GM23338 (cell line): ENCODE data around the gene AGPAT4. TPM values are rescaled to one million over a fixed set of nuclear protein-coding genes. Genes with fewer than 3 reads are reported as not detected.
A peak's percentile ranks its signal among the peaks of the same experiment; 100 is the strongest.

Experiments
- ATAC-seq: fragments of 200-7000 bp; cut with Tn5 transposase; 3 replicates; pipeline ENCODE4 v1.9.1; 2020
- DNase-seq: peaks from one replicate; pipeline ENCODE4 v3.0.0-alpha.2; 2015; ENCODE audit warnings: low spot score
- H2AFZ ChIP-seq: fragments of 200-600 bp; sonication (generic); 2 replicates; pipeline ENCODE4 v1.8.0; 2016; ENCODE audit warnings: antibody characterized with exemption, mild to moderate bottlenecking, moderate library complexity
- H3F3A ChIP-seq: fragments of 200-600 bp; sonication (generic); replicated peaks from 2 replicates; pipeline ENCODE4 v1.8.0; 2017; ENCODE audit warnings: antibody characterized with exemption, mixed run types, low read depth
- H3K27ac ChIP-seq: fragments of 200-600 bp; sonication (generic); 2 replicates; pipeline ENCODE4 v1.6.1; 2016; ENCODE audit warnings: low read depth
- H3K27me3 ChIP-seq: fragments of 200-600 bp; sonication (generic); 2 replicates; pipeline ENCODE4 v1.8.0; 2016; ENCODE audit warnings: mild to moderate bottlenecking, mixed run types, moderate library complexity; ENCODE audit not compliant: insufficient read depth
- H3K36me3 ChIP-seq: fragments of 200-600 bp; sonication (generic); 2 replicates; pipeline ENCODE4 v1.8.0; 2016; ENCODE audit warnings: mild to moderate bottlenecking; ENCODE audit not compliant: insufficient read depth
- H3K4me1 ChIP-seq: fragments of 200-600 bp; sonication (generic); 2 replicates; pipeline ENCODE4 v1.8.0; 2016; ENCODE audit warnings: mild to moderate bottlenecking, moderate library complexity; ENCODE audit not compliant: insufficient read depth
- H3K4me2 ChIP-seq: fragments of 200-600 bp; sonication (generic); 2 replicates; pipeline ENCODE4 v1.7.1; 2017; ENCODE audit warnings: mixed run types
- H3K4me3 ChIP-seq: fragments of 200-600 bp; sonication (generic); 2 replicates; pipeline ENCODE4 v1.6.1; 2016; ENCODE audit warnings: mixed run types
- H3K79me2 ChIP-seq: fragments of 200-600 bp; sonication (generic); replicated peaks from 2 replicates; pipeline ENCODE4 v1.8.0; 2017; ENCODE audit warnings: mild to moderate bottlenecking; ENCODE audit not compliant: insufficient read depth
- H3K9me2 ChIP-seq: fragments of 200-600 bp; sonication (generic); 2 replicates; pipeline ENCODE4 v1.8.0; 2017; ENCODE audit not compliant: insufficient read depth
- H4K20me1 ChIP-seq: fragments of 200-600 bp; sonication (generic); replicated peaks from 2 replicates; pipeline ENCODE4 v1.8.0; 2017; ENCODE audit warnings: mild to moderate bottlenecking; ENCODE audit not compliant: insufficient read depth
- H3K27ac Mint-ChIP-seq: 2 replicates; pipeline ENCODE4 v1.8.0; 2020; ENCODE audit warnings: inconsistent platforms, mild to moderate bottlenecking, moderate library complexity, mixed read lengths
- H3K27me3 Mint-ChIP-seq: 3 replicates; pipeline ENCODE4 v1.8.0; 2022; ENCODE audit warnings: low read depth, mild to moderate bottlenecking, moderate library complexity, mixed read lengths, inconsistent platforms; ENCODE audit not compliant: insufficient read depth, poor library complexity
- H3K36me3 Mint-ChIP-seq: 3 replicates; pipeline ENCODE4 v1.8.0; 2021; ENCODE audit warnings: low read depth, mild to moderate bottlenecking, inconsistent platforms, moderate library complexity, mixed read lengths
- H3K4me1 Mint-ChIP-seq: 3 replicates; pipeline ENCODE4 v1.8.0; 2020; ENCODE audit warnings: mild to moderate bottlenecking, inconsistent platforms, mixed read lengths
- H3K4me3 Mint-ChIP-seq: 3 replicates; pipeline ENCODE4 v1.8.0; 2021; ENCODE audit warnings: moderate library complexity, mild to moderate bottlenecking, inconsistent platforms, mixed read lengths
- H3K9me3 Mint-ChIP-seq: 3 replicates; pipeline ENCODE4 v1.8.0; 2020; ENCODE audit warnings: moderate library complexity, mild to moderate bottlenecking, inconsistent platforms, mixed read lengths
- CREB1 ChIP-seq: fragments of 250-450 bp; sonication (Bioruptor Pico); IDR thresholded peaks from 2 replicates; pipeline ENCODE4 v1.5.0; 2020; ENCODE audit warnings: low read depth, mild to moderate bottlenecking, moderate library complexity
- CTCF ChIP-seq, 2 experiments: fragments of 200-600 bp in 1 of 2; sonication (generic) in 1 of 2; conservative IDR thresholded peaks; 2 replicates each; pipeline versions ENCODE4 v1.5.1 to v1.6.1; 2016 to 2017; ENCODE audit warnings: antibody characterized with exemption in 2 of 2, low read depth in 2 of 2, mild to moderate bottlenecking in 2 of 2, moderate library complexity in 1 of 2
- ETS1 ChIP-seq: IDR thresholded peaks from 2 replicates; pipeline ENCODE4 v1.6.1; 2016; ENCODE audit warnings: antibody characterized with exemption
- EZH2 ChIP-seq: fragments of 200-600 bp; sonication (generic); IDR thresholded peaks from one replicate; pipeline ENCODE4 v1.8.0; 2017; ENCODE audit warnings: antibody characterized with exemption, mild to moderate bottlenecking, low read depth; ENCODE audit not compliant: unreplicated experiment
- EZH2phosphoT487 ChIP-seq: fragments of 200-600 bp; sonication (generic); IDR thresholded peaks from one replicate; pipeline ENCODE4 v1.8.1; 2018; ENCODE audit warnings: antibody characterized with exemption; ENCODE audit not compliant: unreplicated experiment
- JUNB ChIP-seq: IDR thresholded peaks from one replicate; pipeline ENCODE4 v1.6.1; 2016; ENCODE audit warnings: antibody characterized with exemption; ENCODE audit not compliant: unreplicated experiment
- NANOG ChIP-seq: IDR thresholded peaks from 2 replicates; pipeline ENCODE4 v1.6.1; 2016; ENCODE audit warnings: antibody characterized with exemption, borderline replicate concordance
- REST ChIP-seq: IDR thresholded peaks from one replicate; pipeline ENCODE4 v1.6.1; 2018; ENCODE audit warnings: antibody characterized with exemption; ENCODE audit not compliant: unreplicated experiment
- STAT1 ChIP-seq: IDR thresholded peaks from one replicate; pipeline ENCODE4 v1.6.1; 2016; ENCODE audit warnings: antibody characterized with exemption; ENCODE audit not compliant: unreplicated experiment
- ZNF114 ChIP-seq: fragments of 250-450 bp; sonication (Bioruptor Pico); IDR thresholded peaks from 2 replicates; pipeline ENCODE4 v1.5.0; 2020; ENCODE audit warnings: mild to moderate bottlenecking, moderate library complexity
- ZNF331 ChIP-seq: fragments of 250-450 bp; sonication (Bioruptor Pico); IDR thresholded peaks from 2 replicates; pipeline ENCODE4 v1.5.0; 2020; ENCODE audit warnings: low read depth, mild to moderate bottlenecking, moderate library complexity
- ZNF462 ChIP-seq: fragments of 250-450 bp; sonication (Bioruptor Pico); IDR thresholded peaks from 2 replicates; pipeline ENCODE4 v1.5.0; 2020; ENCODE audit warnings: mild to moderate bottlenecking, moderate library complexity
- polyA plus RNA-seq: library from polyadenylated mRNA; unstranded; fragments of >200 nt; fragmentation: Nextera tagmentation; extraction: Ambion mirVana; gene quantifications from 2 replicates; pipeline ENCODE4 v1.2.1, GENCODE V29; 2016
- total RNA-seq: library from RNA; depleted of rRNA; stranded (reverse); fragments of >200 nt; shearing (Covaris generic); gene quantifications from 2 replicates; pipeline ENCODE4 v1.2.3, GENCODE V29; 2014

Gene AGPAT4
- total and polyA plus RNA-seq, 2 experiments from 2014 or later = 8.9 to 19.3 TPM

GRCh38 chr6:161162722-161163121 lies 111.1 kb downstream of the AGPAT4 start:
- Histone ChIP-seq H3K4me2 (no peak overlapping the region), H4K20me1 (0 out of 2 replicates have a peak, but pooled peaks cover 4% of the 10 kb centered on the region), H3K36me3 (no peaks in the 10 kb centered on the region), H3K27me3 (no peaks in the 10 kb centered on the region), H3K27ac (no peak overlapping the region), H3K9me2 (no peaks in the 10 kb centered on the region), H3K79me2 (peaks cover 5% of the 10 kb centered on the region; the same call in 1 of the 2 replicates), H2AFZ (no peak overlapping the region), H3K4me3 (no peak overlapping the region), H3F3A (no peaks in the 10 kb centered on the region), H3K4me1 (peaks cover 6% of the 10 kb centered on the region)
- ATAC-seq = no peak
- H3K9me3 Mint-ChIP-seq = peaks cover 6% of the 10 kb centered on the region
- H3K4me1 Mint-ChIP-seq = peaks cover 28% of the 10 kb centered on the region
- H3K27me3 Mint-ChIP-seq = peaks cover 2% of the 10 kb centered on the region
- TF ChIP-seq EZH2phosphoT487 (no peak), NANOG (no peak), ZNF331 (CRISPR knock-in tag) (no peak), JUNB (no peak), EZH2 (no peak), ZNF114 (no peak), REST (no peak), ETS1 (no peak), ZNF462 (CRISPR knock-in tag) (no peak), STAT1 (no peak), CTCF (conservative IDR thresholded peaks at IDR 0.05; ENCODE audit: low read depth in 2 of 2) (no peak), CREB1 (no peak)
- peaks cover 70% of the 10 kb centered on the region for H3K36me3 Mint-ChIP-seq
- H3K4me3 Mint-ChIP-seq = no peak overlapping the region
- H3K27ac Mint-ChIP-seq = peak overlapping the region; percentile 24; the same call in 1 of the 2 replicates
- no peak for DNase-seq
